CD1c-positive myeloid dendritic cell (primary cell): Measurements from ENCODE around the gene ZFYVE19.
"Not testable (repeated sequence)": the region's sequence is repeated elsewhere in the genome, so short reads cannot be mapped to it uniquely, and the experiment has no call there.

Source experiments
- DNase-seq: peaks from one replicate; pipeline ENCODE4 v3.0.0-alpha.2; 2016; ENCODE audit errors: extremely low spot score

Gene ZFYVE19

GRCh38 chr15:40846841-40847222 lies 39.9 kb downstream of the ZFYVE19 start:
- peak; percentile 84 for DNase-seq

GRCh38 chr15:40847223-40847961 lies 40.5 kb downstream of the ZFYVE19 start:
- peak; percentile 92 for DNase-seq

GRCh38 chr15:40850576-40851112 lies 43.8 kb downstream of the ZFYVE19 start:
- DNase-seq: no peak

- no peak for DNase-seq
These were observed 45.6 kb downstream of the ZFYVE19 start for GRCh38 chr15:40852529-40852928.

GRCh38 chr15:40853241-40853890 lies 46.5 kb downstream of the ZFYVE19 start:
- DNase-seq: no peak

GRCh38 chr15:40854161-40854560 lies 47.3 kb downstream of the ZFYVE19 start:
- no peak for DNase-seq

- DNase-seq: no peak
These were observed 48.9 kb downstream of the ZFYVE19 start for GRCh38 chr15:40855706-40856234.

GRCh38 chr15:40856746-40857145 lies 49.9 kb downstream of the ZFYVE19 start:
- no peak for DNase-seq

GRCh38 chr15:40857601-40858341 lies 50.9 kb downstream of the ZFYVE19 start:
- peak; percentile 79 for DNase-seq

GRCh38 chr15:40858706-40859105 lies 51.8 kb downstream of the ZFYVE19 start:
- DNase-seq: no peak

- DNase-seq: peak; percentile 73
These were observed 52.4 kb downstream of the ZFYVE19 start for GRCh38 chr15:40859206-40859851.

GRCh38 chr15:40861147-40861546 lies 54.3 kb downstream of the ZFYVE19 start:
- DNase-seq: not testable (repeated sequence)

- DNase-seq: no peak
These were observed 56.9 kb downstream of the ZFYVE19 start for GRCh38 chr15:40863660-40864270.
